ENCODE measurements around the gene EPHB2. TPM values are rescaled to one million over a fixed set of nuclear protein-coding genes. Genes with fewer than 3 reads are reported as not detected.

Gene EPHB2
- total and polyA plus RNA-seq, 3 donors from 2014 or later = 7.7 to 9.4 (median 8.2) TPM

- Histone ChIP-seq H3K4me1 (peaks cover 13% of the 10 kb centered on the region), H3K9me3 (no peaks in the 10 kb centered on the region), H3K27ac (no peak overlapping the region), H3K36me3 (ENCODE audit: low read depth, missing control alignments) (no peaks in the 10 kb centered on the region), H3K4me3 (no peak overlapping the region), H3K27me3 (no peaks in the 10 kb centered on the region)
- 60 to 65% methylated on average over 15 to 25 of the region's 25 CpGs for WGBS, 2 donors
- intact Hi-C loops (cut with DNase I; ENCODE audit: low total_unique reads) = no loop called here
- TF ChIP-seq CTCF (IDR thresholded peaks at IDR 0.05) = no peak
- no peak for TF ChIP-seq POLR2A (IDR thresholded peaks at IDR 0.05)
- no peak for DNase-seq
Observed at GRCh38 chr1:22756125-22756735, 45.6 kb downstream of the EPHB2 start.

- Histone ChIP-seq H3K4me1 (peaks cover 7% of the 10 kb centered on the region), H3K27me3 (no peaks in the 10 kb centered on the region), H3K9me3 (no peaks in the 10 kb centered on the region), H3K4me3 (no peak overlapping the region), H3K27ac (no peak overlapping the region), H3K36me3 (ENCODE audit: low read depth, missing control alignments) (no peaks in the 10 kb centered on the region)
- DNase-seq = no peak
- TF ChIP-seq POLR2A (IDR thresholded peaks at IDR 0.05) (no peak), CTCF (IDR thresholded peaks at IDR 0.05) (no peak)
- 72 to 76% methylated on average over 4 of the region's 4 CpGs for WGBS, 2 donors
- intact Hi-C loops (cut with DNase I; ENCODE audit: low total_unique reads) = no loop called here
Observed at GRCh38 chr1:22760455-22760854, 49.8 kb downstream of the EPHB2 start.

- H3K36me3 ChIP-seq (ENCODE audit: low read depth, missing control alignments) = no peaks in the 10 kb centered on the region
- no peak overlapping the region for H3K27ac ChIP-seq
- TF ChIP-seq CTCF (IDR thresholded peaks at IDR 0.05) = no peak
- no peak for TF ChIP-seq POLR2A (IDR thresholded peaks at IDR 0.05)
- intact Hi-C loops (cut with DNase I; ENCODE audit: low total_unique reads) = no loop called here
- WGBS, 2 donors = 80 to 87% methylated on average over 6 of the region's 6 CpGs
- H3K9me3 ChIP-seq = no peaks in the 10 kb centered on the region
- H3K4me3 ChIP-seq = no peak overlapping the region
- no peak for DNase-seq
- H3K4me1 ChIP-seq = peaks cover 4% of the 10 kb centered on the region
- no peaks in the 10 kb centered on the region for H3K27me3 ChIP-seq
Observed at GRCh38 chr1:22761101-22761500, 50.5 kb downstream of the EPHB2 start.

- Histone ChIP-seq H3K36me3 (ENCODE audit: low read depth, missing control alignments) (no peaks in the 10 kb centered on the region), H3K4me3 (no peak overlapping the region), H3K27ac (no peak overlapping the region), H3K27me3 (no peaks in the 10 kb centered on the region), H3K9me3 (no peaks in the 10 kb centered on the region), H3K4me1 (no peaks in the 10 kb centered on the region)
- no peak for TF ChIP-seq CTCF (IDR thresholded peaks at IDR 0.05)
- no peak for TF ChIP-seq POLR2A (IDR thresholded peaks at IDR 0.05)
- WGBS, 2 donors = 87 to 88% methylated on average over 13 of the region's 13 CpGs
- DNase-seq = no peak
- intact Hi-C loops (cut with DNase I; ENCODE audit: low total_unique reads) = no loop called here
Observed at GRCh38 chr1:22761821-22762220, 51.2 kb downstream of the EPHB2 start.

All from testis (tissue), 3 donors.